ENCODE data around the gene SPACA9.

The SPACA9 gene

GRCh38 chr9:132864277-132864676 lies 14.4 kb upstream of the SPACA9 start:
- H3K9ac ChIP-seq (ENCODE audit: low read length) = no peak overlapping the region
- H3K4me2 ChIP-seq (ENCODE audit: low read length) = no peak overlapping the region
- H3K4me3 ChIP-seq (ENCODE audit: low read length) = no peak overlapping the region
- no peaks in the 10 kb centered on the region for H4K20me1 ChIP-seq (ENCODE audit: insufficient read depth, low read length)
- H3K27me3 ChIP-seq (ENCODE audit: low read depth, low read length) = no peaks in the 10 kb centered on the region
- no peak overlapping the region for H3K27ac ChIP-seq (ENCODE audit: low read length)
- H3K36me3 ChIP-seq (replicated peaks; ENCODE audit: low read depth, low read length) = no peaks in the 10 kb centered on the region
- H3K9me3 ChIP-seq (ENCODE audit: insufficient read depth, low read length) = no peaks in the 10 kb centered on the region
- no peaks in the 10 kb centered on the region for H3K79me2 ChIP-seq (ENCODE audit: low read length)
- no peaks in the 10 kb centered on the region for H3K4me1 ChIP-seq (ENCODE audit: low read length)
- H2AFZ ChIP-seq (ENCODE audit: low read depth, low read length) = no peak overlapping the region
- no peak for TF ChIP-seq EZH2phosphoT487 (IDR thresholded peaks at IDR 0.05; ENCODE audit: low read depth)
- TF ChIP-seq CTCF (IDR thresholded peaks at IDR 0.05; ENCODE audit: low read depth, low read length) = no peak

- Histone ChIP-seq H3K27ac (ENCODE audit: low read length) (no peak overlapping the region), H3K79me2 (ENCODE audit: low read length) (no peaks in the 10 kb centered on the region), H3K36me3 (replicated peaks; ENCODE audit: low read depth, low read length) (no peaks in the 10 kb centered on the region), H3K4me1 (ENCODE audit: low read length) (no peaks in the 10 kb centered on the region), H2AFZ (ENCODE audit: low read depth, low read length) (no peak overlapping the region), H4K20me1 (ENCODE audit: insufficient read depth, low read length) (no peaks in the 10 kb centered on the region), H3K9me3 (ENCODE audit: insufficient read depth, low read length) (no peaks in the 10 kb centered on the region), H3K4me3 (ENCODE audit: low read length) (no peak overlapping the region), H3K27me3 (ENCODE audit: low read depth, low read length) (no peaks in the 10 kb centered on the region), H3K9ac (ENCODE audit: low read length) (no peak overlapping the region), H3K4me2 (ENCODE audit: low read length) (no peak overlapping the region)
- TF ChIP-seq EZH2phosphoT487 (IDR thresholded peaks at IDR 0.05; ENCODE audit: low read depth) (no peak), CTCF (IDR thresholded peaks at IDR 0.05; ENCODE audit: low read depth, low read length) (no peak)
Measured at GRCh38 chr9:132864691-132865090, 14.0 kb upstream of the SPACA9 start.

- Histone ChIP-seq H3K27ac (ENCODE audit: low read length) (no peak overlapping the region), H3K4me3 (ENCODE audit: low read length) (no peak overlapping the region), H4K20me1 (ENCODE audit: insufficient read depth, low read length) (no peaks in the 10 kb centered on the region), H3K4me2 (ENCODE audit: low read length) (no peak overlapping the region), H2AFZ (ENCODE audit: low read depth, low read length) (no peak overlapping the region), H3K9me3 (ENCODE audit: insufficient read depth, low read length) (no peaks in the 10 kb centered on the region), H3K4me1 (ENCODE audit: low read length) (no peaks in the 10 kb centered on the region), H3K27me3 (ENCODE audit: low read depth, low read length) (no peaks in the 10 kb centered on the region), H3K9ac (ENCODE audit: low read length) (no peak overlapping the region), H3K79me2 (ENCODE audit: low read length) (no peaks in the 10 kb centered on the region), H3K36me3 (replicated peaks; ENCODE audit: low read depth, low read length) (no peaks in the 10 kb centered on the region)
- TF ChIP-seq EZH2phosphoT487 (IDR thresholded peaks at IDR 0.05; ENCODE audit: low read depth) (no peak), CTCF (IDR thresholded peaks at IDR 0.05; ENCODE audit: low read depth, low read length) (no peak)
Measured at GRCh38 chr9:132866898-132867297, 11.8 kb upstream of the SPACA9 start.

- no peaks in the 10 kb centered on the region for H3K79me2 ChIP-seq (ENCODE audit: low read length)
- no peak overlapping the region for H2AFZ ChIP-seq (ENCODE audit: low read depth, low read length)
- no peaks in the 10 kb centered on the region for H3K36me3 ChIP-seq (replicated peaks; ENCODE audit: low read depth, low read length)
- no peak overlapping the region for H3K4me3 ChIP-seq (ENCODE audit: low read length)
- no peak overlapping the region for H3K4me2 ChIP-seq (ENCODE audit: low read length)
- no peaks in the 10 kb centered on the region for H3K27me3 ChIP-seq (ENCODE audit: low read depth, low read length)
- no peaks in the 10 kb centered on the region for H3K4me1 ChIP-seq (ENCODE audit: low read length)
- H4K20me1 ChIP-seq (ENCODE audit: insufficient read depth, low read length) = no peaks in the 10 kb centered on the region
- no peak overlapping the region for H3K9ac ChIP-seq (ENCODE audit: low read length)
- TF ChIP-seq CTCF (IDR thresholded peaks at IDR 0.05; ENCODE audit: low read depth, low read length) (no peak), EZH2phosphoT487 (IDR thresholded peaks at IDR 0.05; ENCODE audit: low read depth) (no peak)
- H3K27ac ChIP-seq (ENCODE audit: low read length) = no peak overlapping the region
- H3K9me3 ChIP-seq (ENCODE audit: insufficient read depth, low read length) = no peaks in the 10 kb centered on the region
Measured at GRCh38 chr9:132869266-132869665, 9.4 kb upstream of the SPACA9 start.

All from OCI-LY3 (cell line).